ENCODE data around the gene NFU1.

GRCh38 chr2:69464575-69464974 lies 27.3 kb upstream of the NFU1 start:
- TF ChIP-seq POLR2A (IDR thresholded peaks at IDR 0.05) (no peak), CTCF (IDR thresholded peaks at IDR 0.05) (no peak)

Measured in right lobe of liver (tissue), 4 donors.